HCT116 (cell line): ENCODE results near the gene IP6K2. TPM values are rescaled to one million over a fixed set of nuclear protein-coding genes. Genes with fewer than 3 reads are reported as not detected.

Source experiments
- ATAC-seq: fragments of 200-7000 bp; cut with Tn5 transposase; 2 replicates; pipeline ENCODE4 v1.9.1; 2020; ENCODE audit warnings: mild to moderate bottlenecking, moderate library complexity
- BruUV-seq: library from RNA; stranded (reverse); fragments of 400-500 nt; replicated peaks from 2 replicates; lab custom pipeline; 2021; lab: Mats Ljungman, UMichigan
- CTCF ChIA-PET: fragments of 300-600 bp; sonication (Branson Sonifier 250); formaldehyde crosslinking; loops from one replicate; lab custom pipeline; 2021; ENCODE audit warnings: antibody characterized with exemption; lab: Charles Lee
- POLR2A ChIA-PET: fragments of 300-600, 350-600 bp; sonication (Branson Sonifier 250); formaldehyde crosslinking; loops from one replicate; lab custom pipeline; 2021; ENCODE audit warnings: antibody characterized with exemption; lab: Charles Lee
- RAD21 ChIA-PET, 2 experiments: fragments of 300-600 bp; sonication (Branson Sonifier 250); formaldehyde crosslinking; loops; one replicate each; lab custom pipeline; 2023; ENCODE audit warnings: low total read pairs in 2 of 2; ENCODE audit not compliant: uncharacterized antibody in 2 of 2, unreplicated experiment in 2 of 2, low non-redundant PET in 1 of 2; lab: Charles Lee
- DNase-seq: peaks from one replicate; pipeline ENCODE4 v3.0.0-alpha.2; 2010; ENCODE audit warnings: low read depth, low spot score
- H2AFZ ChIP-seq: fragments of 200-600 bp; shearing (Covaris generic), sonication (generic); 2 replicates; pipeline ENCODE4 v1.6.1; 2017; ENCODE audit warnings: low read depth, mixed run types, mixed read lengths, antibody characterized with exemption, low read length; ENCODE audit not compliant: poor library complexity, severe bottlenecking
- H3K27ac ChIP-seq: 2 replicates; pipeline ENCODE4 v1.5.1; 2012; ENCODE audit warnings: low read depth, low read length
- H3K27me3 ChIP-seq: fragments of 200-600 bp; sonication (generic); 2 replicates; pipeline ENCODE4 v1.6.1; 2016; ENCODE audit warnings: mixed run types, low read length, mixed read lengths; ENCODE audit not compliant: insufficient read depth
- H3K36me3 ChIP-seq, 2 experiments: fragments of 200-500 bp in 1 of 2; fragments of 200-600 bp in 1 of 2; sonication (Bioruptor generic) in 1 of 2; sonication (generic) in 1 of 2; 2 replicates each; pipeline versions ENCODE4 v1.5.1 to v1.6.1; 2014 to 2016; ENCODE audit warnings: low read length in 2 of 2, inconsistent platforms in 1 of 2, mixed read lengths in 1 of 2, mixed run types in 1 of 2; ENCODE audit not compliant: insufficient read depth in 2 of 2, control insufficient read depth in 1 of 2
- H3K4me1 ChIP-seq, 2 experiments: fragments of 200-600 bp in 1 of 2; sonication (generic) in 1 of 2; 2 replicates each; pipeline versions ENCODE4 v1.5.1 to v1.6.1; 2012 to 2017; ENCODE audit warnings: low read length in 2 of 2, inconsistent platforms in 1 of 2, mild to moderate bottlenecking in 1 of 2, mixed read lengths in 1 of 2, mixed run types in 1 of 2, moderate library complexity in 1 of 2; ENCODE audit not compliant: insufficient read depth in 2 of 2, control insufficient read depth in 1 of 2
- H3K4me2 ChIP-seq: fragments of 200-600 bp; sonication (generic); 2 replicates; pipeline ENCODE4 v1.6.1; 2017; ENCODE audit warnings: mixed run types, low read length, mixed read lengths
- H3K4me3 ChIP-seq, 2 experiments: fragments of 200-600 bp in 1 of 2; sonication (generic) in 1 of 2; replicated peaks in 1 of 2; 2 replicates each; pipeline ENCODE4 v1.5.1; 2011 to 2016; ENCODE audit warnings: low read length in 2 of 2, control low read depth in 1 of 2, low read depth in 1 of 2, mild to moderate bottlenecking in 1 of 2, mixed read lengths in 1 of 2, mixed run types in 1 of 2
- H3K79me2 ChIP-seq: fragments of 200-600 bp; sonication (generic); 2 replicates; pipeline ENCODE4 v1.6.1; 2017; ENCODE audit warnings: mild to moderate bottlenecking, mixed run types, low read length, moderate library complexity, mixed read lengths; ENCODE audit not compliant: insufficient read depth
- H3K9ac ChIP-seq: fragments of 200-600 bp; sonication (generic); 2 replicates; pipeline ENCODE4 v1.6.1; 2016; ENCODE audit warnings: low read length, mixed read lengths
- H3K9me2 ChIP-seq: fragments of 200-600 bp; sonication (generic), shearing (Covaris generic); 2 replicates; pipeline ENCODE4 v1.6.1; 2017; ENCODE audit warnings: mixed run types, mild to moderate bottlenecking, moderate library complexity; ENCODE audit not compliant: insufficient read depth
- H3K9me3 ChIP-seq, 2 experiments: fragments of 200-500 bp in 1 of 2; fragments of 200-600 bp in 1 of 2; sonication (Bioruptor generic) in 1 of 2; sonication (generic) in 1 of 2; 2 replicates each; pipeline ENCODE4 v1.6.1; 2014 to 2017; ENCODE audit warnings: low read length in 2 of 2, mixed read lengths in 2 of 2, inconsistent platforms in 1 of 2, low read depth in 1 of 2, mild to moderate bottlenecking in 1 of 2, mixed run types in 1 of 2, moderate library complexity in 1 of 2; ENCODE audit not compliant: control insufficient read depth in 1 of 2, insufficient read depth in 1 of 2
- H4K20me1 ChIP-seq: fragments of 200-600 bp; sonication (generic), shearing (Covaris generic); 2 replicates; pipeline ENCODE4 v1.6.1; 2017; ENCODE audit warnings: mixed run types, mild to moderate bottlenecking, moderate library complexity; ENCODE audit not compliant: insufficient read depth
- CBX3 ChIP-seq: IDR thresholded peaks from 2 replicates; pipeline ENCODE4 v1.6.1; 2012; ENCODE audit warnings: low read depth
- CEBPB ChIP-seq: IDR thresholded peaks from 2 replicates; pipeline ENCODE4 v1.6.1; 2012; ENCODE audit warnings: low read depth
- CTCF ChIP-seq, 3 experiments: fragments of 200-600 bp in 1 of 3; sonication (generic) in 1 of 3; IDR thresholded peaks in 2 of 3; conservative IDR thresholded peaks in 1 of 3; 2 replicates each; pipeline ENCODE4 v1.5.1; 2012 to 2017; ENCODE audit warnings: low read depth in 2 of 3, low read length in 2 of 3, antibody characterized with exemption in 1 of 3, borderline replicate concordance in 1 of 3, control low read depth in 1 of 3, mild to moderate bottlenecking in 1 of 3, mixed read lengths in 1 of 3, mixed run types in 1 of 3, moderate library complexity in 1 of 3; ENCODE audit not compliant: insufficient read depth in 1 of 3
- EGR1 ChIP-seq: IDR thresholded peaks from 2 replicates; pipeline ENCODE4 v1.6.1; 2012; ENCODE audit warnings: low read depth
- FOSL1 ChIP-seq: IDR thresholded peaks from 2 replicates; pipeline ENCODE4 v1.6.1; 2012; ENCODE audit warnings: low read depth
- JUND ChIP-seq: IDR thresholded peaks from 2 replicates; pipeline ENCODE4 v1.6.1; 2012
- MAX ChIP-seq: IDR thresholded peaks from 2 replicates; pipeline ENCODE4 v1.6.1; 2012
- POLR2A ChIP-seq: IDR thresholded peaks from 2 replicates; pipeline ENCODE4 v1.7.0; 2011; ENCODE audit warnings: borderline replicate concordance; ENCODE audit not compliant: insufficient read depth, insufficient read length; ENCODE audit errors: extremely low read depth
- REST ChIP-seq: IDR thresholded peaks from 2 replicates; pipeline ENCODE4 v1.6.1; 2012; ENCODE audit warnings: low read depth
- SIN3A ChIP-seq: IDR thresholded peaks from 2 replicates; pipeline ENCODE4 v1.6.1; 2012; ENCODE audit warnings: low read depth
- SP1 ChIP-seq: IDR thresholded peaks from 2 replicates; pipeline ENCODE4 v1.6.1; 2012; ENCODE audit warnings: low read depth
- SRF ChIP-seq: IDR thresholded peaks from 2 replicates; pipeline ENCODE4 v1.6.1; 2012; ENCODE audit warnings: low read depth
- TCF7L2 ChIP-seq: IDR thresholded peaks from 2 replicates; pipeline ENCODE4 v1.7.0; 2011; ENCODE audit warnings: borderline replicate concordance, inconsistent platforms; ENCODE audit not compliant: insufficient read depth, insufficient read length; ENCODE audit errors: extremely low read depth
- YY1 ChIP-seq: IDR thresholded peaks from 2 replicates; pipeline ENCODE4 v1.6.1; 2011; ENCODE audit warnings: low read length, low read depth, moderate library complexity, mild to moderate bottlenecking; ENCODE audit not compliant: insufficient replicate concordance; ENCODE audit errors: extremely low read depth
- ZBTB33 ChIP-seq: IDR thresholded peaks from 2 replicates; pipeline ENCODE4 v1.6.1; 2011; ENCODE audit warnings: mild to moderate bottlenecking, low read length, moderate library complexity; ENCODE audit not compliant: insufficient replicate concordance; ENCODE audit errors: extremely low read depth
- ZNF274 ChIP-seq: fragments of 200-500 bp; sonication (Bioruptor generic); IDR thresholded peaks from 2 replicates; pipeline ENCODE4 v1.6.1; 2014; ENCODE audit warnings: mild to moderate bottlenecking, low read depth, low read length, inconsistent platforms
- intact Hi-C: fragments of 100-400 bp; cut with micrococcal nuclease; formaldehyde crosslinking; loops from 2 replicates; pipeline ENCODE4 v1.10.0; 2022
- total RNA-seq: library from RNA; stranded (reverse); gene quantifications from one replicate; pipeline ENCODE4 v1.2.1, GENCODE V29; 2021; ENCODE audit not compliant: unreplicated experiment

Gene IP6K2
- total RNA-seq, 1 experiment from 2014 or later, result 89.5 TPM

- ChIA-PET RAD21 (no interaction called here), POLR2A (no interaction called here), CTCF (interaction anchor here (0.7 kb wide), 1 partner anchor 98 kb away, joined by 3 read pairs; no protein-coding TSS in a partner anchor)
- DNase-seq, result no peak
- no peaks in the 10 kb centered on the region for H3K9me2 ChIP-seq
- peaks cover 17 to 21% of the 10 kb centered on the region in 2 experiments for H3K4me1 ChIP-seq
- H3K9me3 ChIP-seq, result no peaks in the 10 kb centered on the region
- H3K4me2 ChIP-seq, result no peak overlapping the region
- no peak overlapping the region for H3K9ac ChIP-seq
- no peaks in the 10 kb centered on the region for H3K27me3 ChIP-seq
- intact Hi-C loops, result no loop called here
- H3K27ac ChIP-seq, result no peak overlapping the region
- H4K20me1 ChIP-seq, result peaks cover 11% of the 10 kb centered on the region; the same call in 1 of the 2 replicates
- no peak overlapping the region for H3K4me3 ChIP-seq
- no TSS peak for BruUV-seq
- H3K36me3 ChIP-seq, result peaks cover 51 to 71% of the 10 kb centered on the region in 2 experiments
- ATAC-seq, result no peak
- H3K79me2 ChIP-seq, result peaks cover 49% of the 10 kb centered on the region
- TF ChIP-seq TCF7L2, result no peak
- no peak for TF ChIP-seq JUND
- no peak for TF ChIP-seq YY1
- TF ChIP-seq ZBTB33, result no peak
- TF ChIP-seq REST, result no peak
- TF ChIP-seq CEBPB, result no peak
- no peak for TF ChIP-seq ZNF274
- TF ChIP-seq FOSL1, result no peak
- TF ChIP-seq SIN3A, result no peak
- TF ChIP-seq CTCF (IDR thresholded peaks at IDR 0.05 in 2 of 3, conservative IDR thresholded peaks at IDR 0.05 in 1 of 3; ENCODE audit: borderline replicate concordance in 1 of 3, insufficient read depth in 1 of 3, low read depth in 2 of 3, low read length in 2 of 3), result no peak
- no peak for TF ChIP-seq CBX3
- TF ChIP-seq SP1, result no peak
- TF ChIP-seq EGR1, result no peak
- no peak for TF ChIP-seq SRF
- no peak for TF ChIP-seq MAX
- TF ChIP-seq POLR2A, result no peak
- no peak overlapping the region for H2AFZ ChIP-seq
Measured at GRCh38 chr3:48690846-48691458, 26.1 kb downstream of the IP6K2 start.
